Kidney glomerular epithelial cell (primary cell): Measurements from ENCODE around the gene GLRA1.

ENCODE experiments used
- DNase-seq: peaks from one replicate; lab custom pipeline; 2025; lab: John Stamatoyannopoulos, UW

Gene GLRA1

GRCh38 chr5:151924564-151925301 lies at the start of gene GLRA1:
Gene GLRA1, minus strand, starts transcription at chr5:151924851. Its CDS starts 302 bp downstream, at chr5:151924549.
- DNase-seq, result peak; percentile 40

GRCh38 chr5:151970885-151971284 lies 46.2 kb upstream of the GLRA1 start:
- no peak for DNase-seq

GRCh38 chr5:151967865-151968264 lies 43.2 kb upstream of the GLRA1 start:
- DNase-seq, result no peak

GRCh38 chr5:151966046-151966445 lies 41.4 kb upstream of the GLRA1 start:
- no peak for DNase-seq

GRCh38 chr5:151964471-151964870 lies 39.8 kb upstream of the GLRA1 start:
- no peak for DNase-seq

GRCh38 chr5:151961557-151961956 lies 36.9 kb upstream of the GLRA1 start:
- no peak for DNase-seq

GRCh38 chr5:151958111-151958510 lies 33.5 kb upstream of the GLRA1 start:
- no peak for DNase-seq

- DNase-seq, result no peak
These were observed 32.1 kb upstream of the GLRA1 start for GRCh38 chr5:151956725-151957124.

GRCh38 chr5:151954255-151954654 lies 29.6 kb upstream of the GLRA1 start:
- DNase-seq, result no peak

GRCh38 chr5:151953833-151954232 lies 29.2 kb upstream of the GLRA1 start:
- no peak for DNase-seq

- peak; percentile 60 for DNase-seq
These were observed 27.6 kb upstream of the GLRA1 start for GRCh38 chr5:151952238-151952637.

- DNase-seq, result no peak
These were observed 26.1 kb upstream of the GLRA1 start for GRCh38 chr5:151950706-151951105.

GRCh38 chr5:151949701-151950308 lies 25.2 kb upstream of the GLRA1 start:
- peak; percentile 36 for DNase-seq

GRCh38 chr5:151949113-151949512 lies 24.5 kb upstream of the GLRA1 start:
- DNase-seq, result no peak

- DNase-seq, result peak; percentile 50
These were observed 23.4 kb upstream of the GLRA1 start for GRCh38 chr5:151947931-151948608.

GRCh38 chr5:151937851-151938250 lies 13.2 kb upstream of the GLRA1 start:
- no peak for DNase-seq

- no peak for DNase-seq
These were observed 10.6 kb upstream of the GLRA1 start for GRCh38 chr5:151935135-151935695.

- DNase-seq, result no peak
These were observed 6.6 kb upstream of the GLRA1 start for GRCh38 chr5:151931260-151931659.

- DNase-seq, result no peak
These were observed 1.5 kb upstream of the GLRA1 start for GRCh38 chr5:151926188-151926587.

- no peak for DNase-seq
These were observed 689 bp upstream of the GLRA1 start for GRCh38 chr5:151925340-151925739.

- DNase-seq, result no peak
These were observed 680 bp downstream of the GLRA1 start for GRCh38 chr5:151923866-151924476.

- DNase-seq, result no peak
These were observed 2.7 kb downstream of the GLRA1 start for GRCh38 chr5:151921916-151922315.
